Embryonic facial prominence (tissue), 1 donor: ENCODE results near the gene ZNF365.
"Not testable (repeated sequence)": the region's sequence is repeated elsewhere in the genome, so short reads cannot be mapped to it uniquely, and the experiment has no call there.

Experiments used
- DNase-seq: peaks from one replicate; pipeline ENCODE4 v3.0.0-alpha.2; 2016; ENCODE audit errors: extremely low spot score

Gene ZNF365

GRCh38 chr10:62377966-62378365, 3.8 kb downstream of the ZNF365 start:
- DNase-seq, result no peak

- DNase-seq, result not testable (repeated sequence)
Observed at GRCh38 chr10:62378877-62379276, 4.7 kb downstream of the ZNF365 start.

DNA sequence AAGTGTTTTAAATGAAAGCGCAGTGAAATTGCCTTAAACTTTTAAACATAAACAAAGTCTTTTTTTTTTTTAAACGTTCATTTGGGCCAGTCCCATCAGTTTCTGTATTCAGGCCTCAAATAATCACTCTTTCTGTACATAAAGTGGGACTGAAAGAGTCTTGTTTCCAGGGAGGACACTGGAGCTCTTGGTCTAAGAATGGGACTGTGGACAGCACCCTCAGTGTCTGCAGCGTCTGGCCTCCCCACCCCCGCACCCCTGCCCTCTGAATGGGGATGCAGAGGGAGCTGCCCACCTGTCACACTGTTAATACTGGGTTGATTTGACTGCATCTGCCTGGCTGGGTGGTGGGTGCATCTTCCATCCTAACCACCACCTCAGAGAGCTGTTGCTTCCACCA, 5.2 kb downstream of the ZNF365 start:
- DNase-seq, result no peak

DNA sequence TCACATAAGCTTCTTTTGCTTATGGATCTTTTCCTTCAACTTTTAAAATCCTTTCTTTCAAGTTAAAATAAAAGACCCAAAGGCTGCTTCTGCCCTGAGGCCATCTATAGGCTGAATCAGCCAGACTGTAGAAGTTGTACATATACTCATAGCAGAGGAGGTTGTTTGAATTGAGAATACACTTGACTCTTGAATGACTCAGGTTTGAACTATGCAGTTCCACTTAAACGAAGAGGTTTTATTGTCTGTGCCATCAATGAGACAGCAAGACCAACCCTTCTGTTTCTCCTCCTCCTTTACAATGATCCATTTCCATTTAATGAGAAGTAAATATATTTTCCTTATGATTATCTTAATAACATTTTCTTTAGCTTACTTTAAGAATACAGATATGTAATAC, 5.8 kb downstream of the ZNF365 start:
- DNase-seq, result no peak

GRCh38 chr10:62381385-62382102, 7.4 kb downstream of the ZNF365 start:
- peak; percentile 1 for DNase-seq

- DNase-seq, result no peak
Observed at GRCh38 chr10:62382831-62383230, 8.7 kb downstream of the ZNF365 start.

DNA sequence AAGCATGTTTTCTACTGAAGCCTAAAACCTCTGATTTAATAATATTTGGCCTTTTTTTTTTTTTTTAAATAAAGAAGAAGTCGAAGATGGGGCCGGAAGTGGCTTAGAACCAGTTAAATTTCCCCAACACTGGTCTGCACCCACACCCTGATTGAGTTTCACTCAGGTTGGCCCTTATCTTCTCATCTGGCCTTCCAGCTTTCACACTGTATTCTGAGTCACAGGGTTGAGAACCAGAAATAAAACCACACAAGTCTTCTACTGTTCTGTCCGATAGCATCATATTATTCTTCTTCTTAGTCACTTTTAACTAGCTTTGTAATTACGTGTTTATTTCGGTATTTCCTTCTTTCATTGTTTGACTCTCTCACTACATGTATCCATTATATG, 9.9 kb downstream of the ZNF365 start:
- DNase-seq, result no peak

- no peak for DNase-seq
Observed at GRCh38 chr10:62384447-62385081, 10.4 kb downstream of the ZNF365 start.

DNA sequence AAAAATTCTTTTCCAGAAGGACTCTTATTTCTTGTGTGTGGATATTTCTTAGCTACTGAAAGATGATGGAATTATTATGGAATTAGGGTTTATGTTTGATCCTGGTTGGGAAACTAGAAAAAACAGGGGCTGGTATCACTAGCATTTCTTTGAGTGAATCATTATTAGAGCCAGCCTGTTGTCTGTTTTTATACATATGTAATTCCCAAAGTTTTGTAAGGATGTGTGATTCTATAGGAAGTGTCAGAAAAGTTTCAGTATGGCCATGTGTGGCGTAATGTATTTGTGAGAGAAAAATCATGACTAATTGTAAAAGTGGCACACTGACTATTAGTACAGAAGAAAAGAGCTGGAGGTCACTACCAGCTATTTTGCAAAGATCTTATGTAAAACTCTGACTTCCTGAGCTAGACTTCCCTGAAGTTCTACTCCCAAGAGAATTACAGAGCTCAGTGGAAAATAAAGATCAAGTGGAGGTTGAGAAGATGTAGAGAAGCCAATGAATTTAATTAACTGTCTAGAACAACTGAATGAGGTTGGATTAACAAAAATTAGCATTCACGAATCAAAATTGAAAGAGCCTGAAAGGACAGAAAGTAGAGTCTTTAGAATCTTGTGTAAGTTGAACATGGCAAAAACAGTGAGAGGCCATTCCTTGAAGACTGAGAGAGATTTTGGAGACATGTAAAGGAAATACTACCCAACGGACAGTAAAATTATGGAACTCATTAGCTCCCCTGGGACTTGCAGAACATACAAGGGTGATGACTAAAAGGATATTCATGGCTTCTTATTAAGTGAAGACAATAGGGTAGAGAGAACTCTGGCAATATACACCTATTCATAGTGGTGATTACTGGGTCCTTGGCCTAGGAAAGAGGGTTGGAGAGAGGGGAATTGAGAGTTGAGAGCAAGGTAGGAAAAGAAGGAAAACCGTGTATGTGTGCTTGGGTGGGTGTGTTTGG, 12.5 kb downstream of the ZNF365 start:
- DNase-seq, result no peak

GRCh38 chr10:62388328-62388727, 14.2 kb downstream of the ZNF365 start:
- DNase-seq, result no peak

DNA sequence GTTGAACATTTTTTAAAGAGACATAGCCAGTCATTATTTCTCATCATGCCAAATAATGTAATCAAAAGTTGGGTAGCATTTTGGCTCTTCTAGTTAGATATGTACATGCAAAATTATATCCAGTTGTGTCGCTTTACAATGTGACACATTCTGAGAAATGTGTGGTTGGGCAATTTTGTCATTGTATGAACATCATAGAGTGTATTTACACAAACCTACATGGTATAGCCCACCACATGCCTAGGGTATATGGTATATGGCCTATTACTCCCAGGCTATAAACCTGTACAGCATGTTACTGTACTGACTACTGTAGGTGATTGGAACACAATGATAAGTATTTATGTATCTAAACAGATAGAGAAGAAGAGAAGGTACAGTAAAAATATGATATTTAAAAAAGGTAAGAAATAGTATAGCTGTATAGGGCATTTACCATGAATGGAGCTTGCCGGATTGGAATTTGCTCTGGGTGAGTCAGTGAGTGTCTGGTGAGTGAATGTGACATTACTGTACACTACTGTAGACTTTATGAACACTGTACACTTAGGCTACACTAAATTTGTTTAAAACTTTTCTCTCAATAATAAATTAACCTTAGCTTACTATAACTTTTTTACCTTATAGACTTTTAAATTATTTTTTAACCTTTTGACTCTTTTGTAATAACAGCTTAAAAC, 16.5 kb downstream of the ZNF365 start:
- DNase-seq, result no peak

- DNase-seq, result no peak
Observed at GRCh38 chr10:62393237-62393636, 19.1 kb downstream of the ZNF365 start.

DNA sequence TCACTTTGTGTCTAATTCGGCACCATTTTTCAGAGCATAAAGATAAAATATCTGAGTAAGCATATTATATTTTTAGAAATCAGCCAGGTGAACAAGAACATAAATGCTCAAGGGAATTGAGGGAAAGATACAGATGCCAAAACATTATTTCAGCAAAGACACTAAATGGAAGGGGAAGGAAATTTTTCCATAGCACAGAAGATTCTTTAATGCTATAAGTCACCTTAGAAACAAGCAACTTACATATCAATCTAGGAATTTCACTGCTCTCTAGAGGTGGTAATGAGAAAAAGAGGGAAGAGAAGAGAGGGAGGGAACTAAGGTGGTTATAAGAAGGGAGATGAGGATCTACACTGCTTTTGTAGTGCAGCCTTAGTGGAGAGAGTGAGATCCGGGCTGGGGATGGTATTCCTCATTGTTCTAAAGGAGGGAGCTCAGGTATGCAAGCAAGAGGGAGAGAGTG, 20.4 kb downstream of the ZNF365 start:
- DNase-seq, result no peak

- DNase-seq, result no peak
Observed at GRCh38 chr10:62395892-62396291, 21.7 kb downstream of the ZNF365 start.

DNA sequence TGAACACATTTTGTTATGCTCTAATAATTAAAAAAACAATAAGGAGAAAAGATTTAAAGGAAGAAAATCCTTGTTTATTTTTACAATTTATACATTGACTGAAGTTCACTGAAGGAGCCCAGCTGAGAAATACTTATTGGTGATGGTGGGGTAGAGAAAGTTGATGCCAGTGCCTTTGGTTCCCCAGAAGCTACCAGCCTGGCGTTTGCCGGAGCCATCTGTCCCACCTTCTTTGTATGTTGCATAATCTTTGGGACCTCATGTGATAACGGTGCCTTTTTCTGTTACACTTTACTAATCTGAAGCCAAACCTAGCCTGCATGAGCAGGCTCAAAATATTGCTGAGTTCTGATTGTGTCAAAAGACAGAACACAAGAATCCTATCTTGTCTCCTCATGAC, 22.7 kb downstream of the ZNF365 start:
- no peak for DNase-seq

DNA sequence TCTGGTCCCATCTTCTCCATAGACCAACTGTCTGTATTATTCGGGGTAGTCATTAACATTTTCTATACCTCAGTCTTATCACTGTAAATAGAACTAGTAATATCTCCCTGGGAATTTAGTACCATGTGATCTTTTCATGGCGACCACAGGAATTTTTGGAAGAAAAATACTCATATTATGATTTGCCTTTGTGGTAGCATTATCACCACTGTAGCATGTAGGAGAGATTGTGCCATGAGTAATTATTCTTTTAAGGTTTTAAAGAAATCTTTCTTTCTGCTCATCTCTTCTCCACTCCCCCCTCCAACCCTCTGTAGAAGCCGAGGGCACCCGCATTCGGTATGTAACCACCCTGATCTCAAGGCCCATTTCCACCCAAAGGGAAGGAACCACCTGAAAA, 25.0 kb downstream of the ZNF365 start:
- no peak for DNase-seq

GRCh38 chr10:62402508-62402907, 28.3 kb downstream of the ZNF365 start:
- no peak for DNase-seq

GRCh38 chr10:62410528-62410927, 36.4 kb downstream of the ZNF365 start:
- not testable (repeated sequence) for DNase-seq

- DNase-seq, result not testable (repeated sequence)
Observed at GRCh38 chr10:62410934-62411333, 36.8 kb downstream of the ZNF365 start.

DNA sequence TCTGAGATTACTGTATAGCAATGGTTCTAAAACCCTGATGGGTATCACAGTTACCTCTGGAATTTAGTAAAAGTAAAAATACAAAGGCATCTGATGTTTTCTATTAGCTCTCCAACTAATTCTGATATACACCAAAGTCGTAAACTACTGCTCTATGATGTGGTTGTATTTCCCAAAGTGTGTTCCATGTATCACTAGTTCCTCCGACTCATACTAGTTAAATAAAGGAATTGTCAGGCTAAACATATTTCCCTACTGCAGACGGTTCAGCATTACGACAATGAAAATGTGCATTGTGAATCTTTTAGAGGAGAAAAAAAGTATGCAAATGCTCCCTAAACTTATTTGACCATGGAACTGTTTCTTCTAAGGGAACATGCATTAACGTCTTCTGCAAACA, 38.9 kb downstream of the ZNF365 start:
- DNase-seq, result no peak

GRCh38 chr10:62413652-62414051, 39.5 kb downstream of the ZNF365 start:
- no peak for DNase-seq

DNA sequence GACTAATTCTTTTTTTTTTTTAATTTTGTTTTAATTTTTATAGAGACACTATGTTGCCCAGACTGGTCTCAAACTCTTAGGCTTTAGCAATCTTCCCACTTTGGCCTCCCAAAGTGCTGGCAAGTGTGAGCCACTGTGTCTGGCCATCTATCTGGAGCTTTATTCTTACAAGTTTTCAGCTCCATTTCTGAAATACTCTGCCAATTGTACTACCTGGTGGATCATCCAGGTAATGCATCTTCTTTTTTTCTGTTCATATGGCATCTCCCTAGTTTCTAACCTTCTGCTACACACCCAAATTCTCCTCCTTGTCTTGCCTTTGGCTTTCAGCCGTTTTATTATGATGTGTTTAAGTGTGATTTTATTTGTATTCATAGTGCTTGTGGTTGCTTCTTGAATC, 40.2 kb downstream of the ZNF365 start:
- DNase-seq, result no peak
